ENCODE measurements around the gene TNFRSF1B. TPM values are rescaled to one million over a fixed set of nuclear protein-coding genes. Genes with fewer than 3 reads are reported as not detected.
A peak's percentile ranks its signal among the peaks of the same experiment; 100 is the strongest.

TNFRSF1B gene
- total RNA-seq, 1 donor from 2014 or later, result 98.6 TPM

DNA sequence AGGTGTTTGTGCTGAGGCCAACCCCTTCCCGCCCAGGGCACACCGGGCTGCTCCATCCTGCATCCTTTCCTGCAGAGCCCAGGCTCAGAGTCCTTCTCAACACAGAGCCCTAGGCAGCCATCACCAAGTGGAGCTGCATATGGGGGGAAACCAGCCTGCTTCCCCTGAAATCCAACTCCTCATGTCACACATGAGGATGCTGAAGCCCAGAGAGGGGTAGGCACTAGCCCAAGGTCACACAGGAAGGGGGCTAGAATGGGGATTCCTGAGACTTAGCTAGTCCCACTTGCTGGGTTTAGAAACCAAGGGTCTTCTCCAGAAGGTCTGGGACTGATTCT is 5.5 kb upstream of the TNFRSF1B start:
- POLR2A ChIA-PET, result interaction anchor here (0.6 to 10.9 kb wide), 11 partner anchors 10 to 252 kb away, joined by 3 to 187 read pairs (median 6); no protein-coding TSS in a partner anchor
- DNase-seq (no peak), ATAC-seq (ENCODE audit: low read depth) (no peak)

DNA sequence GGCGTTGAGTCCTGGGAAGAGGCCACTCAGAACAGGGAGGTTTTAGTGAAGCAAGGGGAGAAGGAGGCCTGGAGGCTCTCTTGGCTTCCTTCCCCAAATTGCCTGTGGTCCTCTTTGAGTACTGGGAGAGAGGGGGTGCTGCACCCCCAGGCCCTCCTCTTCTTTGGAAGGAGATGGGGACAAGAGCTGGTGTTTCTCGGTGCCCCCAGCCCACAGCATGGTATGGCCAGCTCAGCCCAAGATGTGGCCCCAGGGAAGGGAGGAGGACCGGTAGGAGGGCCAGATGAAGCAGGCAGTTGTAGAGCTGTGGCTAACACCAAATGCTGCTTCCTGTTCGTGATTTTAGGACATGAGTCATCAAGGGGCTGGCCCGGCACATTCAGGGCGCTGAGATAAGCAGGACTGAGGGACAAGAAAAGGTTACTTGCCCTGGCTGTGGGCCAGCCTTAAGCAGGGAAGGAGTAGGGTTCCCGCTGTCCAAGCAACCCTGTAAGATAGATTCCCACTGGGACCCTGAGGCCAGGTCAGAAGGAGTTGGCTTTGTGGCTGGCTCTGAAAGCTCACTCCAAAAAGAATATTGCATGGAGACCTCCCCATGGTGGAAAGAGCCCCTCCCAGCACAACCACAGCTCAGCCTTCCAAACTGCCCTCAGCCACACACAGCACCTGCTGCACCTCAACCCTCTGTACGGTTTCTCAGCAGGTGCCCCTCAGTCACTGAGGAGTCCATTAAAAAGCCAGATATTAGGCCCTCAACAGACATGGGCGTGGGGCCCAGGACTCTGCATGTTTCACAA is 4.9 kb upstream of the TNFRSF1B start:
- DNase-seq (peak; percentile 55), ATAC-seq (ENCODE audit: low read depth) (peak; percentile 78)
- peaks cover 74% of the 10 kb centered on the region for H3K4me1 Mint-ChIP-seq
- ChIA-PET CTCF (interaction anchor here (0.8 to 2.6 kb wide), 5 partner anchors 10 to 38 kb away, joined by 3 to 19 read pairs (median 3); no protein-coding TSS in a partner anchor), POLR2A (interaction anchor here (0.6 to 10.9 kb wide), 16 partner anchors 10 to 253 kb away, joined by 3 to 187 read pairs (median 5); no protein-coding TSS in a partner anchor)
- no peaks in the 10 kb centered on the region for H3K27me3 Mint-ChIP-seq
- intact Hi-C loops (cut with micrococcal nuclease), result loop anchor here (1.0 to 5.0 kb wide), 2 partner anchors 10 to 355 kb away; partner anchors contain the start of genes CLCN6 and MTHFR
- H3K36me3 Mint-ChIP-seq (ENCODE audit: low read depth), result no peaks in the 10 kb centered on the region
- TF ChIP-seq, protein P1, sequence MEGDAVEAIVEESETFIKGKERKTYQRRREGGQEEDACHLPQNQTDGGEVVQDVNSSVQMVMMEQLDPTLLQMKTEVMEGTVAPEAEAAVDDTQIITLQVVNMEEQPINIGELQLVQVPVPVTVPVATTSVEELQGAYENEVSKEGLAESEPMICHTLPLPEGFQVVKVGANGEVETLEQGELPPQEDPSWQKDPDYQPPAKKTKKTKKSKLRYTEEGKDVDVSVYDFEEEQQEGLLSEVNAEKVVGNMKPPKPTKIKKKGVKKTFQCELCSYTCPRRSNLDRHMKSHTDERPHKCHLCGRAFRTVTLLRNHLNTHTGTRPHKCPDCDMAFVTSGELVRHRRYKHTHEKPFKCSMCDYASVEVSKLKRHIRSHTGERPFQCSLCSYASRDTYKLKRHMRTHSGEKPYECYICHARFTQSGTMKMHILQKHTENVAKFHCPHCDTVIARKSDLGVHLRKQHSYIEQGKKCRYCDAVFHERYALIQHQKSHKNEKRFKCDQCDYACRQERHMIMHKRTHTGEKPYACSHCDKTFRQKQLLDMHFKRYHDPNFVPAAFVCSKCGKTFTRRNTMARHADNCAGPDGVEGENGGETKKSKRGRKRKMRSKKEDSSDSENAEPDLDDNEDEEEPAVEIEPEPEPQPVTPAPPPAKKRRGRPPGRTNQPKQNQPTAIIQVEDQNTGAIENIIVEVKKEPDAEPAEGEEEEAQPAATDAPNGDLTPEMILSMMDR (IDR thresholded peaks at IDR 0.05), result no peak
- peak overlapping the region; percentile 63 for H3K4me3 Mint-ChIP-seq
- peak overlapping the region; percentile 91 for H3K27ac Mint-ChIP-seq
- H3K9me3 Mint-ChIP-seq, result no peaks in the 10 kb centered on the region

More for the DNA sequence above, 5.5 kb upstream of the TNFRSF1B start:
- Mint-ChIP-seq H3K27ac (peak overlapping the region; percentile 91), H3K9me3 (no peaks in the 10 kb centered on the region), H3K36me3 (ENCODE audit: low read depth) (no peaks in the 10 kb centered on the region), H3K27me3 (no peaks in the 10 kb centered on the region), H3K4me1 (peaks cover 76% of the 10 kb centered on the region), H3K4me3 (peak overlapping the region; percentile 63)
- CTCF ChIA-PET, result interaction anchor here (0.9 to 2.6 kb wide), 3 partner anchors 10 to 38 kb away, joined by 3 to 19 read pairs (median 4); no protein-coding TSS in a partner anchor
- intact Hi-C loops (cut with micrococcal nuclease), result loop anchor here (1.0 to 5.0 kb wide), 2 partner anchors 9 to 354 kb away; partner anchors contain the start of genes CLCN6 and MTHFR
- TF ChIP-seq, protein P1 (IDR thresholded peaks at IDR 0.05), result no peak

DNA sequence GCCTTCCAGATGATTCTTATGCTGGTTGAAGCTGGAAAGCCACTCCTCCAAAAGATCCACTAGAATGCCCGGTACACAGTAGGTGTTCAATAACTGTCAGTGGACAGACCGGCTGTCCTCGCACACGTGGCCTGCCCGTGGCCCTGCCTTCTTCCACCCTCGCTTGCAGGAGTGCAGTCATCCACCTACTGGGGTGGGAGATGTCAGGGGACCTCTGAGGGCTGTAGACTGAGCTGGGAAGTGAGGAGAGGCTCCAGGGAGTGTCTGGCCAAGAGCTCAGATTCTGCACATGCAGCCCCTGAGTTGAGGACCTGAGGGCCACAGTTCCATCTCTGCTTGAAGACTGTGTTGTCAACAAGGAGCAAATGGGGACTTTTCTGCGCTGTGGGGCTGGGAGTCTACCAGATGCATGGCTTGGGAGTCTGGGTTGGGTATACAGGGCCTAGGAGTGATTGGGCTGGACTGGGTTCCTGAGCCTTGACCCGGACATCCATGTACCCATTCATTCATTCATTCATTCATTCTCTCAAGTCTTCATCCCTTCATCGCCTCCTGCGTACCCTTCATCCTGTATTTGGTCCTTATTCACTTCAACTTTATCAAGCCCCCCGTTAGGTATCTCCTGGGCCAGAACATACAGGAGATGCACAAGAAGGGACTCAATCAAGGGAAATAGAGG is 4.2 kb upstream of the TNFRSF1B start:
- ChIA-PET POLR2A (interaction anchor here (0.7 to 10.9 kb wide), 14 partner anchors 11 to 254 kb away, joined by 3 to 187 read pairs (median 6); no protein-coding TSS in a partner anchor), CTCF (interaction anchor here (0.8 to 2.6 kb wide), 5 partner anchors 10 to 38 kb away, joined by 3 to 19 read pairs (median 3); no protein-coding TSS in a partner anchor)
- Mint-ChIP-seq H3K4me1 (peaks cover 69% of the 10 kb centered on the region), H3K4me3 (peak overlapping the region; percentile 63), H3K27ac (peak overlapping the region; percentile 91), H3K36me3 (ENCODE audit: low read depth) (peaks cover 3% of the 10 kb centered on the region), H3K27me3 (no peaks in the 10 kb centered on the region), H3K9me3 (no peaks in the 10 kb centered on the region)
- intact Hi-C loops (cut with micrococcal nuclease), result loop anchor here (5.0 kb wide), 1 partner anchor 355 kb away; the partner anchor contains the start of genes CLCN6 and MTHFR
- DNase-seq (no peak), ATAC-seq (ENCODE audit: low read depth) (no peak)
- TF ChIP-seq, protein P1 (IDR thresholded peaks at IDR 0.05), result no peak

DNA sequence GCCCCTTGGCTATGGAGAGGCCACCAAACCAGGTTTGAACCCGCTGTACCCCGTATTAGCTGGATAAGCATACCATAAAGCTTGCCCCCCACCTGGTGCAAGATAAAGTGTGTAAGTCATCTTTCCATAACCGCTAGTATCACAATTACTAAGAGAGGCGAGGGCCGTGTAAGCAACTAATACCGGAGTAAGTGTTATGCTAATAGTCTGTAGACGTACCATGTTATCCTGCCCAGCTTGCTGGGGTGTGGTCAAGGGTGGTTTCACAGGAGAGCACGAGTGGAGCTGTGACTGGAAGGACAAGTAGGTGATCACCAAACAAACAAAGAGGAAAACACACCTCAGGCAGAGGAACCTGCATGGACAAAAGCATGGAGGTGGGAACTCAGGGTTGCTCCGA is 3.6 kb upstream of the TNFRSF1B start:
- ChIA-PET POLR2A (interaction anchor here (1.1 to 10.9 kb wide), 4 partner anchors 12 to 254 kb away, joined by 3 to 187 read pairs (median 17); no protein-coding TSS in a partner anchor), CTCF (interaction anchor here (2.6 kb wide), 1 partner anchor 38 kb away, joined by 19 read pairs; no protein-coding TSS in a partner anchor)
- intact Hi-C loops (cut with micrococcal nuclease), result loop anchor here (5.0 kb wide), 1 partner anchor 356 kb away; the partner anchor contains the start of genes CLCN6 and MTHFR
- Mint-ChIP-seq H3K27me3 (no peaks in the 10 kb centered on the region), H3K27ac (peak overlapping the region; percentile 91), H3K36me3 (ENCODE audit: low read depth) (peaks cover 5% of the 10 kb centered on the region), H3K4me3 (no peak overlapping the region), H3K9me3 (no peaks in the 10 kb centered on the region), H3K4me1 (peaks cover 69% of the 10 kb centered on the region)
- TF ChIP-seq, protein P1 (IDR thresholded peaks at IDR 0.05), result no peak
- DNase-seq (no peak), ATAC-seq (ENCODE audit: low read depth) (no peak)
